H9 (cell line): ENCODE data around the gene SRSF2. TPM values are rescaled to one million over a fixed set of nuclear protein-coding genes. Genes with fewer than 3 reads are reported as not detected.

ENCODE experiments used
- DNase-seq: peaks from one replicate; pipeline ENCODE4 v3.0.0-alpha.2; 2017
- H2AFZ ChIP-seq: one replicate; pipeline ENCODE4 v1.6.1; 2013; ENCODE audit warnings: mild to moderate bottlenecking, low read length, control low read depth, moderate library complexity
- H2AK5ac ChIP-seq: 2 replicates; pipeline ENCODE4 v1.6.1; 2013; ENCODE audit warnings: low read length, control low read depth, mixed read lengths; ENCODE audit not compliant: insufficient read length
- H2BK120ac ChIP-seq: one replicate; pipeline ENCODE4 v1.6.1; 2013; ENCODE audit warnings: low read depth, mild to moderate bottlenecking, low read length, control low read depth, inconsistent platforms; ENCODE audit not compliant: poor library complexity, severe bottlenecking
- H2BK12ac ChIP-seq: 2 replicates; pipeline ENCODE4 v1.6.1; 2013; ENCODE audit warnings: low read length, control low read depth, mixed read lengths, low read depth; ENCODE audit not compliant: insufficient read length
- H2BK15ac ChIP-seq: 2 replicates; pipeline ENCODE4 v1.6.1; 2013; ENCODE audit warnings: low read depth, low read length, control low read depth
- H2BK20ac ChIP-seq: one replicate; pipeline ENCODE4 v1.6.1; 2013; ENCODE audit warnings: low read depth, mild to moderate bottlenecking, low read length, control low read depth, inconsistent platforms; ENCODE audit not compliant: poor library complexity, severe bottlenecking
- H2BK5ac ChIP-seq: 2 replicates; pipeline ENCODE4 v1.6.1; 2013; ENCODE audit warnings: low read length, control low read depth, mixed read lengths; ENCODE audit not compliant: insufficient read length
- H3K14ac ChIP-seq: 2 replicates; pipeline ENCODE4 v1.6.1; 2013; ENCODE audit warnings: low read length, control low read depth; ENCODE audit not compliant: insufficient read depth
- H3K18ac ChIP-seq: 2 replicates; pipeline ENCODE4 v1.6.1; 2013; ENCODE audit warnings: low read depth, mild to moderate bottlenecking, mixed read lengths, low read length, control low read depth; ENCODE audit not compliant: insufficient read length
- H3K23ac ChIP-seq: 2 replicates; pipeline ENCODE4 v1.6.1; 2013; ENCODE audit warnings: low read length, control low read depth, mixed read lengths, low read depth; ENCODE audit not compliant: insufficient read length
- H3K23me2 ChIP-seq: 2 replicates; pipeline ENCODE4 v1.6.1; 2013; ENCODE audit warnings: low read depth, mild to moderate bottlenecking, mixed read lengths, low read length, control low read depth; ENCODE audit not compliant: insufficient read length, poor library complexity, severe bottlenecking
- H3K27ac ChIP-seq: 2 replicates; pipeline ENCODE4 v1.5.1; 2013; ENCODE audit warnings: low read length, control low read depth, mixed read lengths, low read depth; ENCODE audit not compliant: insufficient read length
- H3K27me3 ChIP-seq: 2 replicates; pipeline ENCODE4 v1.6.1; 2013; ENCODE audit warnings: low read length, control low read depth, inconsistent platforms; ENCODE audit not compliant: insufficient read depth
- H3K4ac ChIP-seq: 2 replicates; pipeline ENCODE4 v1.6.1; 2013; ENCODE audit warnings: low read depth, mild to moderate bottlenecking, control low read depth, inconsistent platforms, low read length, moderate library complexity
- H3K4me1 ChIP-seq: 2 replicates; pipeline ENCODE4 v1.6.1; 2013; ENCODE audit warnings: low read length, control low read depth, inconsistent platforms; ENCODE audit not compliant: insufficient read depth
- H3K4me2 ChIP-seq: 2 replicates; pipeline ENCODE4 v1.6.1; 2013; ENCODE audit warnings: low read length, control low read depth, mixed read lengths; ENCODE audit not compliant: insufficient read length, insufficient read depth
- H3K56ac ChIP-seq: 2 replicates; pipeline ENCODE4 v1.6.1; 2013; ENCODE audit warnings: low read depth, mild to moderate bottlenecking, mixed read lengths, low read length, control low read depth; ENCODE audit not compliant: insufficient read length
- H3K79me1 ChIP-seq: 2 replicates; pipeline ENCODE4 v1.6.1; 2013; ENCODE audit warnings: low read depth, mild to moderate bottlenecking, moderate library complexity, low read length, control low read depth, inconsistent platforms; ENCODE audit not compliant: insufficient read depth, poor library complexity, severe bottlenecking
- H3K79me2 ChIP-seq: 2 replicates; pipeline ENCODE4 v1.6.1; 2013; ENCODE audit warnings: low read length, control low read depth, inconsistent platforms; ENCODE audit not compliant: insufficient read depth
- H3K9ac ChIP-seq: 2 replicates; pipeline ENCODE4 v1.6.1; 2013; ENCODE audit warnings: low read length, control low read depth, mixed read lengths; ENCODE audit not compliant: insufficient read length; ENCODE audit errors: extremely low read depth
- H3K9me3 ChIP-seq: one replicate; pipeline ENCODE4 v1.6.1; 2013; ENCODE audit warnings: low read depth, low read length, inconsistent platforms; ENCODE audit not compliant: control insufficient read depth
- H3T11ph ChIP-seq: one replicate; pipeline ENCODE4 v1.6.1; 2013; ENCODE audit warnings: mild to moderate bottlenecking, low read length, control low read depth, inconsistent platforms
- H4K20me1 ChIP-seq: one replicate; pipeline ENCODE4 v1.6.1; 2013; ENCODE audit not compliant: control insufficient read depth, insufficient read length, insufficient read depth
- H4K5ac ChIP-seq: 2 replicates; pipeline ENCODE4 v1.6.1; 2013; ENCODE audit warnings: low read depth, mild to moderate bottlenecking, mixed read lengths, low read length, control low read depth; ENCODE audit not compliant: insufficient read length
- H4K8ac ChIP-seq: replicated peaks from 2 replicates; pipeline ENCODE4 v1.6.1; 2013; ENCODE audit warnings: low read length, control low read depth, mixed read lengths, low read depth; ENCODE audit not compliant: insufficient read length
- H4K91ac ChIP-seq: 2 replicates; pipeline ENCODE4 v1.6.1; 2013; ENCODE audit warnings: low read depth, mild to moderate bottlenecking, moderate library complexity, mixed read lengths, low read length, control low read depth; ENCODE audit not compliant: insufficient read length
- H3K27ac Mint-ChIP-seq, 3 experiments: 2 replicates in 2 of 3; 3 replicates in 1 of 3; pipeline ENCODE4 v1.8.0; 2020 to 2021; ENCODE audit warnings: mixed read lengths in 3 of 3, mild to moderate bottlenecking in 1 of 3, moderate library complexity in 1 of 3
- H3K27me3 Mint-ChIP-seq: 2 replicates; pipeline ENCODE4 v1.8.0; 2021; ENCODE audit warnings: low read depth, mild to moderate bottlenecking, moderate library complexity, mixed read lengths
- H3K36me3 Mint-ChIP-seq, 3 experiments: 2 replicates in 2 of 3; 3 replicates in 1 of 3; pipeline ENCODE4 v1.8.0; 2020 to 2021; ENCODE audit warnings: low read depth in 3 of 3, mixed read lengths in 3 of 3; ENCODE audit not compliant: insufficient read depth in 1 of 3
- H3K4me1 Mint-ChIP-seq, 2 experiments: 2 replicates each; pipeline ENCODE4 v1.8.0; 2020; ENCODE audit warnings: mixed read lengths in 2 of 2
- H3K4me3 Mint-ChIP-seq, 2 experiments: 2 replicates in 1 of 2; 3 replicates in 1 of 2; pipeline ENCODE4 v1.8.0; 2020 to 2021; ENCODE audit warnings: mild to moderate bottlenecking in 2 of 2, mixed read lengths in 2 of 2, moderate library complexity in 1 of 2
- H3K9me3 Mint-ChIP-seq, 2 experiments: 2 replicates in 1 of 2; 3 replicates in 1 of 2; pipeline ENCODE4 v1.8.0; 2020; ENCODE audit warnings: mild to moderate bottlenecking in 2 of 2, mixed read lengths in 2 of 2, moderate library complexity in 1 of 2
- WGBS: extraction: QIAGEN DNeasy Blood & Tissue Kit; methylation state at CpG from one replicate; pipeline ENCODE4 v1.1.7; 2013; ENCODE audit warnings: missing lambda C conversion rate, low lambda C conversion rate, mixed read lengths; ENCODE audit not compliant: insufficient read length; ENCODE audit errors: extremely low coverage; 5-methylcytosine and 5-hydroxymethylcytosine counted together
- total RNA-seq: library from RNA; stranded (reverse); gene quantifications from 2 replicates; pipeline ENCODE4 v1.2.1, GENCODE V29; 2021
- TF ChIP-seq, protein P1 (sequence below): fragments of 200-600 bp; sonication (generic); conservative IDR thresholded peaks from 3 replicates; pipeline ENCODE4 v1.8.0; 2021; ENCODE audit warnings: antibody characterized with exemption, mild to moderate bottlenecking

Gene SRSF2
- total RNA-seq, 1 experiment from 2014 or later: 578 TPM

DNA sequence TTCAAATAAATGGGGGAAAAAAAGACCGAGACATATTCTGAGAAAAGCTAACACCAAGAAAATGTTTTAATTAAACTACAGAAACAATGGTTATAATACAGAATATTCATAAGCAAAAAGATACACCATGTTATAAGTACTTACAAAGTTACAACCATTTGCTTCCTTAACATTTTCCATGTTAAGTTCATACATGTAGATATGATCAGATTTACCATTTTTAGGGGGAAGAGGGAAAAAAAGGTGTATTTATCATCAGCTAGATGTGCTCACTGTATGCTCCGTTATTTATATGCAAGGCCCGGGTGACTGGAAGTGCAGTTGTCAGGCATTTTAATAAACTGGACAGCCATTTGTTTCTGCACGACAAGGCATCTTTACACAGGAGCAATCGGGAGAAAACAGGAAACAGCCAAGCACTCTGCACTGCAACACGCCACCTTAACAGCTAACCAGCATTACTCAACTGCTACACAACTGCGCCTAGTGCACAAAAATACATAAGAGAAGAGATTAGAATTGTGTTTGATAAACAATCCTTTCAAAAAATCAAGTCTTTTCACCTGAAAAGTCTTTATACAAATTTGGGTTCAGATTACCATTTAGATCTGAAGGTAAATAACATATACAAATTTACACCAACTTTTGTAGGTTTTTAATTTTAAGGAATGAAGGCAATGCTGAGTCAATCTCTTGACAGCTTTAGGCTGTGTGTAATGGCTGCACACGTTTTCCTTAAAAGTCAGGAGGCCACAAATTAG lies 2.9 kb downstream of the SRSF2 start:
- Histone ChIP-seq H2AFZ (no peak overlapping the region), H3K79me1 (no peaks in the 10 kb centered on the region), H4K5ac (no peak overlapping the region), H3K4me2 (peak overlapping the region; percentile 71), H3K4me1 (no peaks in the 10 kb centered on the region), H3K56ac (no peak overlapping the region), H3T11ph (no peak overlapping the region), H3K9ac (no peak overlapping the region), H4K8ac (no peak overlapping the region), H4K20me1 (no peaks in the 10 kb centered on the region), H3K14ac (no peak overlapping the region), H3K23me2 (no peaks in the 10 kb centered on the region), H3K23ac (no peak overlapping the region), H3K27ac (no peak overlapping the region), H4K91ac (no peak overlapping the region), H3K79me2 (peaks cover 19% of the 10 kb centered on the region; the same call in 1 of the 2 replicates), H2BK15ac (no peak overlapping the region), H3K9me3 (no peaks in the 10 kb centered on the region), H2BK5ac (no peak overlapping the region), H2BK20ac (no peak overlapping the region), H2BK120ac (no peak overlapping the region), H3K4ac (no peak overlapping the region), H3K18ac (no peak overlapping the region), H3K27me3 (no peaks in the 10 kb centered on the region), H2AK5ac (no peak overlapping the region), H2BK12ac (no peak overlapping the region)
- peaks cover 2% of the 10 kb centered on the region for H3K27me3 Mint-ChIP-seq
- TF ChIP-seq, protein P1, sequence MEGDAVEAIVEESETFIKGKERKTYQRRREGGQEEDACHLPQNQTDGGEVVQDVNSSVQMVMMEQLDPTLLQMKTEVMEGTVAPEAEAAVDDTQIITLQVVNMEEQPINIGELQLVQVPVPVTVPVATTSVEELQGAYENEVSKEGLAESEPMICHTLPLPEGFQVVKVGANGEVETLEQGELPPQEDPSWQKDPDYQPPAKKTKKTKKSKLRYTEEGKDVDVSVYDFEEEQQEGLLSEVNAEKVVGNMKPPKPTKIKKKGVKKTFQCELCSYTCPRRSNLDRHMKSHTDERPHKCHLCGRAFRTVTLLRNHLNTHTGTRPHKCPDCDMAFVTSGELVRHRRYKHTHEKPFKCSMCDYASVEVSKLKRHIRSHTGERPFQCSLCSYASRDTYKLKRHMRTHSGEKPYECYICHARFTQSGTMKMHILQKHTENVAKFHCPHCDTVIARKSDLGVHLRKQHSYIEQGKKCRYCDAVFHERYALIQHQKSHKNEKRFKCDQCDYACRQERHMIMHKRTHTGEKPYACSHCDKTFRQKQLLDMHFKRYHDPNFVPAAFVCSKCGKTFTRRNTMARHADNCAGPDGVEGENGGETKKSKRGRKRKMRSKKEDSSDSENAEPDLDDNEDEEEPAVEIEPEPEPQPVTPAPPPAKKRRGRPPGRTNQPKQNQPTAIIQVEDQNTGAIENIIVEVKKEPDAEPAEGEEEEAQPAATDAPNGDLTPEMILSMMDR: no peak
- no CpG with 5 or more reads among the region's 8 CpGs for WGBS
- peak overlapping the region; percentile 99 to 100 for H3K4me3 Mint-ChIP-seq
- no peak for DNase-seq
- H3K27ac Mint-ChIP-seq: peak overlapping the region; percentile 7 to 98 (median 76); a peak in 4 of 7 replicates
- H3K36me3 Mint-ChIP-seq: peaks cover 39 to 65% (median 45%) of the 10 kb centered on the region in 3 experiments
- H3K9me3 Mint-ChIP-seq: peaks cover 3 to 7% of the 10 kb centered on the region in 2 experiments; a peak in 2 of 5 replicates
- peaks cover 28 to 32% of the 10 kb centered on the region in 2 experiments for H3K4me1 Mint-ChIP-seq
